ENCODE measurements around the gene GABRR1.

GABRR1 gene

GRCh38 chr6:89215391-89215790 is 1.8 kb downstream of the GABRR1 start:
- no peak for DNase-seq (ENCODE audit: low read depth, low spot score)

- no peak for DNase-seq (ENCODE audit: low read depth, low spot score)
Measured at GRCh38 chr6:89214197-89214596, 3.0 kb downstream of the GABRR1 start.

- no peak for DNase-seq (ENCODE audit: low read depth, low spot score)
Measured at GRCh38 chr6:89212472-89212871, 4.7 kb downstream of the GABRR1 start.

- DNase-seq (ENCODE audit: low read depth, low spot score), result no peak
Measured at GRCh38 chr6:89209457-89209856, 7.7 kb downstream of the GABRR1 start.

- DNase-seq (ENCODE audit: low read depth, low spot score), result no peak
Measured at GRCh38 chr6:89208551-89208950, 8.6 kb downstream of the GABRR1 start.

- DNase-seq (ENCODE audit: low read depth, low spot score), result no peak
Measured at GRCh38 chr6:89205819-89206218, 11.3 kb downstream of the GABRR1 start.

GRCh38 chr6:89204096-89204495 is 13.1 kb downstream of the GABRR1 start:
- DNase-seq (ENCODE audit: low read depth, low spot score), result no peak

- no peak for DNase-seq (ENCODE audit: low read depth, low spot score)
Measured at GRCh38 chr6:89200706-89201215, 16.4 kb downstream of the GABRR1 start.

GRCh38 chr6:89199579-89199978 is 17.6 kb downstream of the GABRR1 start:
- no peak for DNase-seq (ENCODE audit: low read depth, low spot score)

- no peak for DNase-seq (ENCODE audit: low read depth, low spot score)
Measured at GRCh38 chr6:89198235-89198634, 18.9 kb downstream of the GABRR1 start.

- DNase-seq (ENCODE audit: low read depth, low spot score), result no peak
Measured at GRCh38 chr6:89197141-89197540, 20.0 kb downstream of the GABRR1 start.

GRCh38 chr6:89194559-89194958 is 22.6 kb downstream of the GABRR1 start:
- no peak for DNase-seq (ENCODE audit: low read depth, low spot score)

- DNase-seq (ENCODE audit: low read depth, low spot score), result no peak
Measured at GRCh38 chr6:89190741-89191140, 26.4 kb downstream of the GABRR1 start.

GRCh38 chr6:89187504-89187903 is 29.7 kb downstream of the GABRR1 start:
- no peak for DNase-seq (ENCODE audit: low read depth, low spot score)

- no peak for DNase-seq (ENCODE audit: low read depth, low spot score)
Measured at GRCh38 chr6:89186762-89187161, 30.4 kb downstream of the GABRR1 start.

- no peak for DNase-seq (ENCODE audit: low read depth, low spot score)
Measured at GRCh38 chr6:89184344-89184743, 32.8 kb downstream of the GABRR1 start.

- no peak for DNase-seq (ENCODE audit: low read depth, low spot score)
Measured at GRCh38 chr6:89183294-89183693, 33.9 kb downstream of the GABRR1 start.

- DNase-seq (ENCODE audit: low read depth, low spot score), result no peak
Measured at GRCh38 chr6:89180971-89181370, 36.2 kb downstream of the GABRR1 start.

GRCh38 chr6:89180112-89180511 is 37.0 kb downstream of the GABRR1 start:
- no peak for DNase-seq (ENCODE audit: low read depth, low spot score)

GRCh38 chr6:89173634-89174033 is 43.5 kb downstream of the GABRR1 start:
- DNase-seq (ENCODE audit: low read depth, low spot score), result no peak

GRCh38 chr6:89172131-89172530 is 45.0 kb downstream of the GABRR1 start:
- DNase-seq (ENCODE audit: low read depth, low spot score), result no peak

- DNase-seq (ENCODE audit: low read depth, low spot score), result no peak
Measured at GRCh38 chr6:89162047-89162371, 55.1 kb downstream of the GABRR1 start.

GRCh38 chr6:89161326-89162046 is 55.7 kb downstream of the GABRR1 start:
- no peak for DNase-seq (ENCODE audit: low read depth, low spot score)
